ENCODE results near the gene SLC48A1. TPM values are rescaled to one million over a fixed set of nuclear protein-coding genes. Genes with fewer than 3 reads are reported as not detected.
"Not testable (repeated sequence)": the region's sequence is repeated elsewhere in the genome, so short reads cannot be mapped to it uniquely, and the experiment has no call there.

SLC48A1 gene
- total and polyA plus RNA-seq, 2 donors (not counting 1 experiment from before 2014, with no cell fraction given) = 9.0 to 18.7 TPM

GRCh38 chr12:47813511-47814196, 40.6 kb downstream of the SLC48A1 start:
- H3K79me2 ChIP-seq (ENCODE audit: control insufficient read depth, insufficient read depth, low read length) = peaks cover 88% of the 10 kb centered on the region
- H3K36me3 ChIP-seq (ENCODE audit: control insufficient read depth, insufficient read depth, low read length) = peaks cover 3% of the 10 kb centered on the region
- H3K27me3 ChIP-seq (ENCODE audit: control insufficient read depth, insufficient read depth, low read length) = no peaks in the 10 kb centered on the region
- peak overlapping the region; percentile 92 for H3K27ac ChIP-seq (ENCODE audit: insufficient read depth, low read length)
- peaks cover 73% of the 10 kb centered on the region for H3K4me1 ChIP-seq (ENCODE audit: control insufficient read depth, extremely low read depth, insufficient read depth, low read length)
- no peaks in the 10 kb centered on the region for H3K9me3 ChIP-seq (ENCODE audit: control insufficient read depth, insufficient read depth, low read depth, low read length)
- no peak overlapping the region for H2AFZ ChIP-seq (ENCODE audit: low read length)
- peak overlapping the region; percentile 15 to 58 (median 36) for H3K4me3 ChIP-seq (replicated peaks in 1 of 4; ENCODE audit: control extremely low read depth in 1 of 4, insufficient read depth in 1 of 4, low read depth in 3 of 4, low read length in 4 of 4)
- no peak for DNase-seq (ENCODE audit: low read depth in 2 of 2)
- H4K20me1 ChIP-seq (ENCODE audit: control insufficient read depth, extremely low read depth, insufficient read depth, low read length) = no peaks in the 10 kb centered on the region
- peak overlapping the region; percentile 93 for H3K4me2 ChIP-seq (ENCODE audit: extremely low read depth, insufficient read depth, low read length)
- TF ChIP-seq CTCF (conservative IDR thresholded peaks at IDR 0.05 in 1 of 2, IDR thresholded peaks at IDR 0.05 in 1 of 2; ENCODE audit: low read depth in 1 of 2, low read length in 2 of 2) (no peak), EZH2 (IDR thresholded peaks at IDR 0.05; ENCODE audit: low read length, missing control alignments) (no peak)
- peak overlapping the region; percentile 57 for H3K9ac ChIP-seq (ENCODE audit: insufficient read depth, low read length)

GRCh38 chr12:47814539-47815170, 41.6 kb downstream of the SLC48A1 start:
- TF ChIP-seq EZH2 (IDR thresholded peaks at IDR 0.05; ENCODE audit: low read length, missing control alignments) = no peak
- no peak for TF ChIP-seq CTCF (conservative IDR thresholded peaks at IDR 0.05 in 1 of 2, IDR thresholded peaks at IDR 0.05 in 1 of 2; ENCODE audit: low read depth in 1 of 2, low read length in 2 of 2)
- Histone ChIP-seq H4K20me1 (ENCODE audit: control insufficient read depth, extremely low read depth, insufficient read depth, low read length) (no peaks in the 10 kb centered on the region), H3K27ac (ENCODE audit: insufficient read depth, low read length) (peak overlapping the region; percentile 92), H3K79me2 (ENCODE audit: control insufficient read depth, insufficient read depth, low read length) (peaks cover 87% of the 10 kb centered on the region), H2AFZ (ENCODE audit: low read length) (no peak overlapping the region), H3K36me3 (ENCODE audit: control insufficient read depth, insufficient read depth, low read length) (peaks cover 3% of the 10 kb centered on the region), H3K4me1 (ENCODE audit: control insufficient read depth, extremely low read depth, insufficient read depth, low read length) (peaks cover 67% of the 10 kb centered on the region), H3K4me2 (ENCODE audit: extremely low read depth, insufficient read depth, low read length) (peak overlapping the region; percentile 58), H3K9ac (ENCODE audit: insufficient read depth, low read length) (no peak overlapping the region), H3K4me3 (replicated peaks in 1 of 4; ENCODE audit: control extremely low read depth in 1 of 4, insufficient read depth in 1 of 4, low read depth in 3 of 4, low read length in 4 of 4) (no peak overlapping the region), H3K27me3 (ENCODE audit: control insufficient read depth, insufficient read depth, low read length) (no peaks in the 10 kb centered on the region), H3K9me3 (ENCODE audit: control insufficient read depth, insufficient read depth, low read depth, low read length) (no peaks in the 10 kb centered on the region)
- no peak for DNase-seq (ENCODE audit: low read depth in 2 of 2)

- H3K9ac ChIP-seq (ENCODE audit: insufficient read depth, low read length); H3K36me3 ChIP-seq (ENCODE audit: control insufficient read depth, insufficient read depth, low read length); H2AFZ ChIP-seq (ENCODE audit: low read length); H3K4me2 ChIP-seq (ENCODE audit: extremely low read depth, insufficient read depth, low read length); H3K4me3 ChIP-seq (replicated peaks in 1 of 4; ENCODE audit: control extremely low read depth in 1 of 4, insufficient read depth in 1 of 4, low read depth in 3 of 4, low read length in 4 of 4); H3K27me3 ChIP-seq (ENCODE audit: control insufficient read depth, insufficient read depth, low read length); H3K9me3 ChIP-seq (ENCODE audit: control insufficient read depth, insufficient read depth, low read depth, low read length); H4K20me1 ChIP-seq (ENCODE audit: control insufficient read depth, extremely low read depth, insufficient read depth, low read length); DNase-seq (ENCODE audit: low read depth in 2 of 2): not testable (repeated sequence)
- Histone ChIP-seq H3K4me1 (ENCODE audit: control insufficient read depth, extremely low read depth, insufficient read depth, low read length) (peaks cover 62% of the 10 kb centered on the region), H3K27ac (ENCODE audit: insufficient read depth, low read length) (peak overlapping the region; percentile 3), H3K79me2 (ENCODE audit: control insufficient read depth, insufficient read depth, low read length) (peaks cover 84% of the 10 kb centered on the region)
Observed at GRCh38 chr12:47815447-47815846, 42.4 kb downstream of the SLC48A1 start.
